KMS-11 (cell line): ENCODE measurements around the gene FNDC3B.
"Not testable (repeated sequence)": the region's sequence is repeated elsewhere in the genome, so short reads cannot be mapped to it uniquely, and the experiment has no call there.

ENCODE experiments used
- H2AFZ ChIP-seq: fragments of 200-600 bp; sonication (generic); 2 replicates; pipeline ENCODE4 v1.6.1; 2016; ENCODE audit warnings: antibody characterized with exemption, mixed run types, low read depth
- H3K27ac ChIP-seq: fragments of 200-600 bp; sonication (generic); 2 replicates; pipeline ENCODE4 v1.6.1; 2016; ENCODE audit warnings: mild to moderate bottlenecking, mixed run types
- H3K27me3 ChIP-seq: fragments of 200-600 bp; sonication (generic); 2 replicates; pipeline ENCODE4 v1.6.1; 2017; ENCODE audit warnings: mild to moderate bottlenecking, low read depth, mixed run types, moderate library complexity; ENCODE audit not compliant: insufficient read depth
- H3K36me3 ChIP-seq: fragments of 200-600 bp; sonication (generic); 2 replicates; pipeline ENCODE4 v1.6.1; 2017; ENCODE audit warnings: mild to moderate bottlenecking, mixed run types; ENCODE audit not compliant: insufficient read depth
- H3K4me1 ChIP-seq: fragments of 200-600 bp; sonication (generic); 2 replicates; pipeline ENCODE4 v1.6.1; 2016; ENCODE audit warnings: mild to moderate bottlenecking, low read depth, mixed run types; ENCODE audit not compliant: poor library complexity, severe bottlenecking
- H3K4me2 ChIP-seq: fragments of 200-600 bp; sonication (generic); 2 replicates; pipeline ENCODE4 v1.7.0; 2016; ENCODE audit warnings: mild to moderate bottlenecking, mixed run types
- H3K4me3 ChIP-seq: fragments of 200-600 bp; sonication (generic); IDR thresholded peaks from 2 replicates; pipeline ENCODE4 v1.6.1; 2017; ENCODE audit warnings: low read depth, low read length, mixed read lengths; ENCODE audit not compliant: insufficient read depth
- H3K79me2 ChIP-seq: fragments of 200-600 bp; sonication (generic); 2 replicates; pipeline ENCODE4 v1.6.1; 2016; ENCODE audit warnings: low read depth, mixed run types; ENCODE audit not compliant: insufficient read depth
- H3K9ac ChIP-seq: fragments of 200-600 bp; sonication (generic); 2 replicates; pipeline ENCODE4 v1.6.1; 2016; ENCODE audit warnings: mild to moderate bottlenecking, mixed run types
- H4K20me1 ChIP-seq: fragments of 200-600 bp; sonication (generic); 2 replicates; pipeline ENCODE4 v1.6.1; 2016; ENCODE audit warnings: mild to moderate bottlenecking, mixed run types; ENCODE audit not compliant: insufficient read depth
- CTCF ChIP-seq: fragments of 200-600 bp; sonication (generic); conservative IDR thresholded peaks from 2 replicates; pipeline ENCODE4 v1.6.1; 2017; ENCODE audit warnings: low read depth, mild to moderate bottlenecking, antibody characterized with exemption, low read length, moderate library complexity, mixed read lengths

The FNDC3B gene

GRCh38 chr3:172238188-172238587 lies 198.8 kb downstream of the FNDC3B start:
- H3K27me3 ChIP-seq = no peaks in the 10 kb centered on the region
- H3K4me3 ChIP-seq = no peak overlapping the region
- TF ChIP-seq CTCF = no peak
- no peak overlapping the region for H3K27ac ChIP-seq
- H2AFZ ChIP-seq = no peak overlapping the region
- peaks cover under 1% of the 10 kb centered on the region for H3K4me1 ChIP-seq
- H3K9ac ChIP-seq = no peak overlapping the region
- no peak overlapping the region for H3K4me2 ChIP-seq
- peaks cover 30% of the 10 kb centered on the region; the same call in 1 of the 2 replicates for H3K79me2 ChIP-seq
- 0 out of 2 replicates have a peak, but pooled peaks cover 6% of the 10 kb centered on the region for H4K20me1 ChIP-seq
- no peaks in the 10 kb centered on the region; the same call in 1 of the 2 replicates for H3K36me3 ChIP-seq

GRCh38 chr3:172239218-172239790 lies 199.9 kb downstream of the FNDC3B start:
- Histone ChIP-seq H3K36me3 (no peaks in the 10 kb centered on the region; the same call in 1 of the 2 replicates), H3K27me3 (no peaks in the 10 kb centered on the region), H3K79me2 (peaks cover 25% of the 10 kb centered on the region; the same call in 1 of the 2 replicates), H2AFZ (no peak overlapping the region), H3K4me2 (no peak overlapping the region), H4K20me1 (0 out of 2 replicates have a peak, but pooled peaks cover 6% of the 10 kb centered on the region), H3K4me1 (no peaks in the 10 kb centered on the region), H3K27ac (no peak overlapping the region), H3K9ac (no peak overlapping the region), H3K4me3 (no peak overlapping the region)
- TF ChIP-seq CTCF = no peak

GRCh38 chr3:172241405-172241804 lies 202.0 kb downstream of the FNDC3B start:
- H3K4me2 ChIP-seq = no peak overlapping the region
- no peak for TF ChIP-seq CTCF
- H4K20me1 ChIP-seq = 0 out of 2 replicates have a peak, but pooled peaks cover 2% of the 10 kb centered on the region
- H2AFZ ChIP-seq = no peak overlapping the region
- H3K36me3 ChIP-seq = no peaks in the 10 kb centered on the region; the same call in 1 of the 2 replicates
- H3K79me2 ChIP-seq = peaks cover 21% of the 10 kb centered on the region; the same call in 1 of the 2 replicates
- H3K4me1 ChIP-seq = peaks cover 14% of the 10 kb centered on the region
- no peak overlapping the region for H3K9ac ChIP-seq
- H3K4me3 ChIP-seq = no peak overlapping the region
- no peaks in the 10 kb centered on the region for H3K27me3 ChIP-seq
- no peak overlapping the region for H3K27ac ChIP-seq

GRCh38 chr3:172242471-172242870 lies 203.1 kb downstream of the FNDC3B start:
- H2AFZ ChIP-seq, H4K20me1 ChIP-seq, H3K27ac ChIP-seq, H3K36me3 ChIP-seq, H3K9ac ChIP-seq, H3K4me3 ChIP-seq, H3K4me2 ChIP-seq, H3K27me3 ChIP-seq: not testable (repeated sequence)
- H3K79me2 ChIP-seq = peaks cover 22% of the 10 kb centered on the region; the same call in 1 of the 2 replicates
- peaks cover 25% of the 10 kb centered on the region for H3K4me1 ChIP-seq

GRCh38 chr3:172243376-172243775 lies 204.0 kb downstream of the FNDC3B start:
- H2AFZ ChIP-seq, H3K27ac ChIP-seq, H3K4me2 ChIP-seq, H3K36me3 ChIP-seq, H3K4me3 ChIP-seq, H3K27me3 ChIP-seq, H4K20me1 ChIP-seq, H3K9ac ChIP-seq: not testable (repeated sequence)
- peaks cover 34% of the 10 kb centered on the region for H3K4me1 ChIP-seq
- peaks cover 27% of the 10 kb centered on the region; the same call in 1 of the 2 replicates for H3K79me2 ChIP-seq
